ENCODE results near the gene RNGTT.

DNA sequence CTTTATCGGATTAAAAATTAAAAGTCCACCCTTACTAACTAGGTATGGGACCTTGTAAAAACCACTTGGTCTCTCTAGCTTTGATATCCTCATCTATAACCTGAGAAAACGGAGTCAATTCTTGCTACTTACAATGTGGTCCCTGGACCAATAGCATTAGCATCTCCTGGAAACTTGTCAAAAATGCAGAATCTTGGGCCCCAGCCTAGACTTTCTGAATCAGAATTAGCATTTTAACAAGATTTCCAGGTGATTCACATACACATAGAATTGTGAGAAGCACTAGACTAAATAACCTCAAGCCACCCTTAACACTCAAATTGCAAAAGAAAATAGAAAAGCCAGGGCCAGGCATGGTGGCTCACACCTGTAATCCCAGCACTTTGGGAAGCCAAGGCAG, 96.6 kb downstream of the RNGTT start:
- no peak for TF ChIP-seq PAX5 (IDR thresholded peaks at IDR 0.05; ENCODE audit: insufficient read depth, low read length, severe bottlenecking)
- TF ChIP-seq POLR2A (IDR thresholded peaks at IDR 0.05; ENCODE audit: low read depth, low read length): no peak
- no peak for TF ChIP-seq TAF1 (IDR thresholded peaks at IDR 0.05; ENCODE audit: low read depth, low read length)
- no peak for TF ChIP-seq POLR2AphosphoS5 (IDR thresholded peaks at IDR 0.05; ENCODE audit: low read depth, low read length)

Measured in GM12891 (cell line).